Mesendoderm (in vitro differentiated cells): ENCODE data around the gene PTPRJ.
A peak's percentile ranks its signal among the peaks of the same experiment; 100 is the strongest.

Source experiments
- DNase-seq: peaks from one replicate; pipeline ENCODE4 v3.0.0; 2013
- H2AK5ac ChIP-seq: 2 replicates; pipeline ENCODE4 v1.6.1; 2013; ENCODE audit warnings: low read length, inconsistent platforms
- H2BK120ac ChIP-seq: 2 replicates; pipeline ENCODE4 v1.6.1; 2013; ENCODE audit warnings: low read depth, mild to moderate bottlenecking, low read length, moderate library complexity, mixed read lengths
- H2BK15ac ChIP-seq: replicated peaks from 2 replicates; pipeline ENCODE4 v1.6.1; 2013; ENCODE audit warnings: low read depth, mild to moderate bottlenecking, moderate library complexity
- H2BK5ac ChIP-seq: 2 replicates; pipeline ENCODE4 v1.6.1; 2013; ENCODE audit warnings: low read length, inconsistent platforms
- H3K18ac ChIP-seq: 2 replicates; pipeline ENCODE4 v1.6.1; 2013; ENCODE audit warnings: mild to moderate bottlenecking, low read length, mixed read lengths
- H3K23ac ChIP-seq: one replicate; pipeline ENCODE4 v1.6.1; 2013; ENCODE audit warnings: low read length
- H3K27ac ChIP-seq: 2 replicates; pipeline ENCODE4 v1.5.1; 2013; ENCODE audit warnings: low read depth, mild to moderate bottlenecking, inconsistent platforms, low read length, moderate library complexity
- H3K27me3 ChIP-seq: 2 replicates; pipeline ENCODE4 v1.6.1; 2013; ENCODE audit warnings: low read length, control low read depth, mild to moderate bottlenecking, inconsistent platforms; ENCODE audit not compliant: insufficient read depth, poor library complexity
- H3K36me3 ChIP-seq: 2 replicates; pipeline ENCODE4 v1.6.1; 2013; ENCODE audit warnings: low read length, inconsistent platforms; ENCODE audit not compliant: control insufficient read depth, insufficient read depth
- H3K4ac ChIP-seq: one replicate; pipeline ENCODE4 v1.6.1; 2013; ENCODE audit warnings: low read depth, mild to moderate bottlenecking, low read length, moderate library complexity
- H3K4me1 ChIP-seq: 2 replicates; pipeline ENCODE4 v1.6.1; 2013; ENCODE audit warnings: low read depth, low read length, inconsistent platforms; ENCODE audit not compliant: control insufficient read depth
- H3K4me2 ChIP-seq: 2 replicates; pipeline ENCODE4 v1.6.1; 2013; ENCODE audit warnings: low read length
- H3K4me3 ChIP-seq: 2 replicates; pipeline ENCODE4 v1.5.1; 2013; ENCODE audit warnings: mild to moderate bottlenecking, low read length
- H3K56ac ChIP-seq: one replicate; pipeline ENCODE4 v1.6.1; 2013; ENCODE audit warnings: low read length
- H3K79me1 ChIP-seq: 2 replicates; pipeline ENCODE4 v1.6.1; 2013; ENCODE audit warnings: low read length, inconsistent platforms
- H3K79me2 ChIP-seq: 2 replicates; pipeline ENCODE4 v1.6.1; 2013; ENCODE audit warnings: mild to moderate bottlenecking, low read length; ENCODE audit not compliant: control insufficient read depth, insufficient read depth
- H3K9ac ChIP-seq: 2 replicates; pipeline ENCODE4 v1.6.1; 2013; ENCODE audit warnings: low read length, inconsistent platforms
- H4K5ac ChIP-seq: one replicate; pipeline ENCODE4 v1.6.1; 2013; ENCODE audit warnings: low read length
- H4K8ac ChIP-seq: one replicate; pipeline ENCODE4 v1.6.1; 2013; ENCODE audit warnings: low read depth, mild to moderate bottlenecking, control low read depth, low read length, moderate library complexity
- WGBS: extraction: QIAGEN DNeasy Blood & Tissue Kit; methylation state at CpG from one replicate; pipeline ENCODE4 v1.1.7; 2013; ENCODE audit warnings: low lambda C conversion rate, missing lambda C conversion rate; ENCODE audit not compliant: insufficient coverage; ENCODE audit errors: extremely low coverage; 5-methylcytosine and 5-hydroxymethylcytosine counted together

Gene PTPRJ

DNA sequence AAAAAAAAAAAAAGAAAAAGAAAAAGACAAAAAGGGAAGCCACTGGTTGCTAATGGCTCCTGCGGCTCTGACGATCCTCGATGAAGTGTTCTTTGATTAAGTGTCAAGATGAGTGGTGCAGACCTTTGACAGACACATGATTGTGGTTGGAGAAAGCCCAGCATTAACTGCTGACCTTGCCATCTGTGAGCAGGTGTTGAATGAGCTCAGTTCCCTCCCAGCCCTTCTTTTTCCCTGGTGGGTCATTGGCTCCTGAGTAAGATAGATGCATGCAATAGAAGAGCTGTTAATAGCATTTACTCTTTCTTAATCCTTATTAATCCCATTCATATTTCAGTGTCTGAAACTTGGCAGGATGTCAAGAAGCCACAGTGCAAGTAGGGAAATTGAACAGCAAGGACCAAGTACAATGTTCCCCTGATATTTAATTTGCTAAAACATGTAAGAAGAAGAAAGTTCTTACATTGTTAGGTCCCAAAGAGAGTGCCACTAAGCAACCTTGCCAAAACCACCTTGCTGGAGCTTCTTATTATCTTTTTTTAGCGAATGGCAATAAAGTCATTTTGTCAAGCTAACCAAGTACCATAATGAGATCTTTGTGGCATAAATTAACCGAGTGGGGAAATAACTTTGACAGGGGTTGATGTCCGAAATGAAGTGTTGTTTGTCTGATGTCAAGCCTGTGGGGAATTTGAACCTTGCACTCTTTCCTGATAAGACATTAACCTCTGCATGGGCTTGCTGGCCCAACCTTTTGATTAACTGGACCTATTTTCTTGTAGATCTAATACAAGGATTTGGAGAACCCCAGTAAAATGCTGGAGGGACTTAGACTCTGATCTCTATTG, 113.7 kb downstream of the PTPRJ start:
- H3K4me3 ChIP-seq, result no peak overlapping the region
- H3K36me3 ChIP-seq, result no peaks in the 10 kb centered on the region
- no peak for DNase-seq
- H3K4me1 ChIP-seq, result peaks cover 18% of the 10 kb centered on the region
- H3K23ac ChIP-seq, result no peak overlapping the region
- no peak overlapping the region for H3K9ac ChIP-seq
- peaks cover 5% of the 10 kb centered on the region for H3K79me2 ChIP-seq
- WGBS, result no CpG with 5 or more reads among the region's 6 CpGs
- no peak overlapping the region for H2AK5ac ChIP-seq
- no peak overlapping the region for H4K5ac ChIP-seq
- no peaks in the 10 kb centered on the region for H3K27me3 ChIP-seq
- no peak overlapping the region for H3K56ac ChIP-seq
- H4K8ac ChIP-seq, result no peak overlapping the region
- no peak overlapping the region for H2BK5ac ChIP-seq
- H3K18ac ChIP-seq, result no peak overlapping the region
- H2BK15ac ChIP-seq, result no peak overlapping the region
- H3K27ac ChIP-seq, result no peak overlapping the region
- no peak overlapping the region for H2BK120ac ChIP-seq
- peaks cover 12% of the 10 kb centered on the region for H3K79me1 ChIP-seq
- H3K4me2 ChIP-seq, result no peak overlapping the region
- H3K4ac ChIP-seq, result no peak overlapping the region

DNA sequence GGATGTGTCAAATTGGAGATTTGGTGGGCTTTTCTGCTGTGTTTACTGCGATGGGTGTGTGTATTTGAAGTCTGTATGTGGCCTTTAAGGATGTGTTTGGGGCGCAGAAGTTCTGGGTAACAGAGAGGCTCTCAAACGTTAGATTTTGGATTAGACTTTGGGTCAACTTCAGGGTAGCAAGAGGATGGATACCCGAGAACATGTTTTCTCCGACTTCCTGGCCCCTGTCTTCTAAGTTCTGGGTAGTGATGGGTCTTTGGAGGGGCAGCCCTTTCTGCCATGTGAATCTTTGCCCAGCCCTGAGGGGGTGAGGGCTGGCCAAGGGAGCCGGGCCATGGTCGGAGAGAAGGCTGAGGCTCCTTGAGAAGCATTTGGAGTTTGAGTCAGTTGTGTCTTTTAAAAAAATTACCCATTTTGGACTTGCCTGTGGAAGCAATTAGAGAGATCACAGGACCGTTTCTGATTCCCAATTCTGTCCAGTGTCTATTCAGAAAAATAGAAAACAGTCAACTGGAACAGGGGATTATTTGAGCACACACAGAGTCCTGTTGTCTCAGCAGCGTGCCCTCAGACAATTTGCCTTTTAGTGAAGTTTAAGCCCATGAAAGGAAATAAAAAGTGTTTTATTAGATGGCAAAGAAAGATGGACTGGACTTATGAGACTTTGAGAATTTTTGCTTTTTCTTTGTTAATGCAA, 114.4 kb downstream of the PTPRJ start:
- WGBS, result no CpG with 5 or more reads among the region's 9 CpGs
- Histone ChIP-seq H3K27ac (no peak overlapping the region), H3K79me2 (peaks cover 5% of the 10 kb centered on the region), H2BK120ac (no peak overlapping the region), H3K79me1 (peaks cover 15% of the 10 kb centered on the region), H3K23ac (no peak overlapping the region), H4K5ac (no peak overlapping the region), H3K4me2 (no peak overlapping the region), H3K36me3 (no peaks in the 10 kb centered on the region), H3K4ac (no peak overlapping the region), H3K18ac (no peak overlapping the region), H3K27me3 (no peaks in the 10 kb centered on the region), H2BK15ac (no peak overlapping the region), H3K4me1 (peaks cover 18% of the 10 kb centered on the region), H3K56ac (no peak overlapping the region), H4K8ac (no peak overlapping the region), H3K4me3 (no peak overlapping the region), H3K9ac (no peak overlapping the region), H2AK5ac (no peak overlapping the region), H2BK5ac (no peak overlapping the region)
- DNase-seq, result no peak

DNA sequence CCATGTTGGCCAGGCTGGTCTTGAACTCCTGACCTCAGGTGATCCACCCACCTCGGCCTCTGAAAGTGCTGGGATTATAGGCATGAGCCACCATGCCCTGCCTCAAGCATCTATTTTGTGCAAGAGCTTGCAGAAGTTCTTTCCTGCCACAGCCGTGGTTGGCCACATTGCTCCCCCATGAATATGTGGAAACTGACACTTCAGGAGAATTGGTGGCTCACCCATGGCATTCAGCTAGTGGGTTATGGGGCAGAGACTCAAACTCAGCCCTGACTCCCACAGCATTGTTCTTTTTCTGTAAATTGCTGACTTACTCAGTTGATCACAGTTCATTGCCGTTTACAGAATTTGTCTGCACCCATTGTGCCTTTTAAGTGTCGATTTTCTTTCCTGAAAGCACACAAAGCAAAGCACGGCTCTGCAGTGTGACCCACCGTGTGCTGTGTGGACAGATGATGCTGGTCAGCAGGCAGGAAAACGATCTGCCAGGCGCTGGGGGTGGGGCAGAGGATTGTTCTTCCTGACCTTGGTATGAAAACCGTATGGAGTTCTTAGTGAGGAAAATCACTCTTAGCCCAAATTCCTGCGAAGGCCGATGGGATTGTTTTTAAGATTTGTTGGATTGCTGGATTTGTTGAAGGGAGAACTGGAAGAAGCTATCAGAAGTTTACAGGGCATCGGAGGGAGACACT, 115.6 kb downstream of the PTPRJ start:
- Histone ChIP-seq H3K36me3 (no peaks in the 10 kb centered on the region), H3K27me3 (no peaks in the 10 kb centered on the region), H2AK5ac (no peak overlapping the region), H3K4me2 (no peak overlapping the region), H2BK120ac (no peak overlapping the region), H3K79me2 (peaks cover 5% of the 10 kb centered on the region), H3K79me1 (peaks cover 16% of the 10 kb centered on the region), H3K18ac (peak overlapping the region; percentile 0), H3K4me1 (peaks cover 18% of the 10 kb centered on the region), H3K23ac (no peak overlapping the region), H3K4me3 (no peak overlapping the region), H3K4ac (no peak overlapping the region), H4K5ac (no peak overlapping the region), H2BK5ac (peak overlapping the region; percentile 55), H2BK15ac (no peak overlapping the region), H4K8ac (no peak overlapping the region), H3K9ac (no peak overlapping the region), H3K56ac (peak overlapping the region; percentile 65), H3K27ac (no peak overlapping the region)
- WGBS, result no CpG with 5 or more reads among the region's 12 CpGs
- peak; percentile 41 for DNase-seq

DNA sequence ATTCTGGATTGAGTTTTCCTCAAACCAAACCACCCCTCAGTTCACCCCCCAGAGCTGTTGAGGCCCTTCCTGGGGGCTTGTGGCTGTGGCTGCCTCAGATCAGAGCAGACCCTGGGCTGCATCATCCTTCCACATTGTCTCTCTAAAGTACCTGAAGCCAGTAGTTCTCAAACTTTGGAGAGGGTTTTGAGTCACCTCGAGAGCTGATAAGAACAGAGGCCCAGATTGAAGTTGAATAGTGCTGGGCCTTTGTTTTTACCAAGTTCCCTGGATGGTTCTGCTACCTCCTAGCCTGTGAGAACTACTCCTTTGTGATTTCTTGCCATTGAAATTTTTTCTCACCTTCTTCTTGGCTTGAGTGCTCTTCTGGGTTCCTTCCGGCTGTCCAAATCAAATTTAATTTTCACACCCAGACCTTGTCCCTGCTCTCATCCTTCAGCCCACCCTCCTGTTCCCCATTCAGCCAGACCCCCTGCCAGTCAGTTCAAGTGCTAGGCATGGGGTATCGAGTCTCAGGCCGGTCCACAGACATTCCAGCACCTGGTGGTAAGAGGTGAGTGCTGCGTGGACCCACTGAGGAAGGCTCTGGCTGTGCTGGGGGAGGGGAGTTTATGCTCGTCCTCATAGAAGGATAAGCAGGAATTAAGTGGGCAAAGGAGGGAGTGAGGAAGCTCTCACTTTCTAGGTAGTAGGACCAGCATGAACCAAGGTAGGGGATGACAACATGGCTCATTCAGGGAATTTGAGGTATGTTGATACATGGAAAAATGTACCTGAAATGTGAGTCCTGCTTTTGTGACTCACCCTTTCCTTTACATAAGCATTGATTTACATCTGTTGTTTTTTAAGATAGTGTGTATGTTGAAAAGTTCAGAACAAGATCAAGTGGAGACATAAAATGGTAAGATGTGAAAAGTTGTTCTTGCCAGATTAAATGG, 116.5 kb downstream of the PTPRJ start:
- Histone ChIP-seq H3K23ac (peak overlapping the region; percentile 59), H3K4ac (no peak overlapping the region), H3K27me3 (no peaks in the 10 kb centered on the region), H2BK5ac (peak overlapping the region; percentile 47), H3K18ac (peak overlapping the region; percentile 0), H3K56ac (peak overlapping the region; percentile 65), H4K5ac (no peak overlapping the region), H4K8ac (no peak overlapping the region), H2BK120ac (no peak overlapping the region), H3K4me3 (no peak overlapping the region), H3K27ac (peak overlapping the region; percentile 32), H3K79me1 (peaks cover 20% of the 10 kb centered on the region), H2BK15ac (no peak overlapping the region), H3K36me3 (no peaks in the 10 kb centered on the region), H3K9ac (peak overlapping the region; percentile 20), H3K4me2 (no peak overlapping the region), H3K79me2 (peaks cover 7% of the 10 kb centered on the region), H2AK5ac (peak overlapping the region; percentile 48), H3K4me1 (peaks cover 18% of the 10 kb centered on the region)
- WGBS, result no CpG with 5 or more reads among the region's 6 CpGs
- DNase-seq, result peak; percentile 93

DNA sequence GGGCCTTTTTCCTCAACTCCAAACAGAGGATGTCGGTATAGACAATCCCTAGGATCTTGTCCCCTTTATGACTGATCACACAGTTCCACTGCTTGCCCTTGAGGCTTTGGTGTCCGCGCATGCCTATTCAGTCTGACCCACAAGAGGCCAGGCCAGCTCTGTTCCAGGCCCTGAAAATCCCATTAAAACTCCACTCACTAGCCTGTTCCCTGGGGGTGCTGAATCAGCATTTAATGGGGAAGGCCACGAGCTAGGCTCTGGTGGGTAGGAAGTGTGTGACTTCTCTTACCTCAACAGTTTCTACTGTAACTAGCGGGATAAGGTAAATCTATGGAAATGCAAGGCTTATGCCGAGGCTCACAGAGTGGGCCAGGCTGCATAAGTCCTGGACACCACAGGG, 117.7 kb downstream of the PTPRJ start:
- DNase-seq, result no peak
- no peak overlapping the region for H3K23ac ChIP-seq
- H3K27me3 ChIP-seq, result no peaks in the 10 kb centered on the region
- no peak overlapping the region for H3K27ac ChIP-seq
- no peak overlapping the region for H2BK15ac ChIP-seq
- H3K4me3 ChIP-seq, result no peak overlapping the region
- H3K4me2 ChIP-seq, result no peak overlapping the region
- WGBS, result no CpG with 5 or more reads among the region's 6 CpGs
- H3K18ac ChIP-seq, result peak overlapping the region; percentile 0
- no peak overlapping the region for H4K5ac ChIP-seq
- H3K79me2 ChIP-seq, result peaks cover 7% of the 10 kb centered on the region
- H4K8ac ChIP-seq, result no peak overlapping the region
- peaks cover 18% of the 10 kb centered on the region for H3K4me1 ChIP-seq
- peak overlapping the region; percentile 20 for H3K9ac ChIP-seq
- peak overlapping the region; percentile 50 for H3K56ac ChIP-seq
- no peak overlapping the region for H2BK5ac ChIP-seq
- peaks cover 20% of the 10 kb centered on the region for H3K79me1 ChIP-seq
- H3K4ac ChIP-seq, result no peak overlapping the region
- H2BK120ac ChIP-seq, result no peak overlapping the region
- H2AK5ac ChIP-seq, result no peak overlapping the region
- no peaks in the 10 kb centered on the region for H3K36me3 ChIP-seq
